ENCODE data around the gene NKX2-8. TPM values are rescaled to one million over a fixed set of nuclear protein-coding genes. Genes with fewer than 3 reads are reported as not detected.

NKX2-8 gene
- not detected for polyA plus RNA-seq

DNA sequence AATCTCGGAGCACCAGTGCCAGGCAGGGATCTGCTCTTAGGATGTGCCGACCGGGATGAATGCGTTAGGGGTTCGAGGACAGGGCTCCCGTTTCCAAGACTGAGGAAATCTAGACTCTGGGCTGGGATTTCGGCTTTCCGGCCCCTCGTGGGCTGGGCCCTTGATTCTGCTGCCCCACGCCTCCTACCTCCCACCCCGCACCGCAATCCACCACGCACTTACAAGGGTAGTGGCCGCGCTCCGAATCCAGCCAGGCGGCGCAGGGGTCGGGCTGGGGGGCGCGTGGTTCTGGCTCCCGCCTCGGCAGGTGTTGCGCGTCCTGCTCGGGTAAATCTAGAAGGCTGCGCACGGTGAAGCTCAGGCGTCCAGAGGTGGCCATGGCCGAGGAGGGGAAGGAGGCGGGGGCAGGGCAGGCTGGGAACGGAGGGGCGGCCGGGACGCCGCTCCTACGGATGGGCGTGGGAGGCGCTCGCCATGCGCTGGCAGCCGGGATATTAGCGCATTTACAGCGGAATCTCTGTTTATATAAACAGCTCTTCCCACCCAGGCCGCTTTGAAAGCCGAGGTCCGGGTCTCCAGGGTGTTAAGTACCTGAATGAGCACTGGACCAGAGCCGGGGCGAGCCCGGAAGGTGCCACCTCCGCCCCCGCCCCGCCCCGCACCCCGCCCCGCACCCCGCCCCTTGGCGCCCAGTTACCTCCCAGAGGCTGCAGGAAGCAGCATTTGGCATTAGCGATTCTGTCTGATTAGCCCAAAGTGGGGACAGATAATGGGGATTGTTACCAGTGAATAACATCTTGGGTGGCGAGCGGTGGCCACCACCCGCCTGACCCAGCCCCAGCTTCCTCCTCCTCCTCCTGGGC, at the start of gene NKX2-8:
TSS of gene NKX2-8 (minus strand) at position 604 of the 863 bp plus-strand sequence. CDS start at position 379, 225 bp downstream.
- no peak within 1 kb of the TSS for H3K27ac ChIP-seq (ENCODE audit: low read depth, low read length)
- 1 to 4% (median 1%) methylated on average over 60 to 62 of the region's 62 CpGs for WGBS, 3 donors

DNA sequence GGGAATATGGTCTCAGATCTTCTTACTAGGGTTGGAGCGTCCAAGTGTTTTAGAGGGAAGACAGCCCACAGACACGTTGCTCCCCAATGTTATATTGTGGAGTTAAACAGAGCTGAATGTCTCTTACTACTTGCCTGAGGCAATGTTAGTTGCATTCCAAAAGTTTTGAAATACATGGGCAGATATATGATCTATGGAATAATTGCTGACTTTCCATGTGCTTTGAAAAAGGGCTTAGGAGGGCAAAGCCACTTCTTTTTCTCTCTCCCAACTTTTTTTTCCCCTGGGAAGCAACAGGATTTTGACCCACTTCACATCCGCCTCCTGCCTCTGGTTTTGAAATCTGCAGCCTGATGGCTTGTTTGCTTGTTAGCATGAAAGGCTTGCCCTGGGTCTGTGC, 45.6 kb upstream of the NKX2-8 start:
- H3K27ac ChIP-seq (ENCODE audit: low read depth, low read length), result no peak overlapping the region
- 57 to 68% (median 65%) methylated on average over 3 of the region's 3 CpGs for WGBS, 3 donors

DNA sequence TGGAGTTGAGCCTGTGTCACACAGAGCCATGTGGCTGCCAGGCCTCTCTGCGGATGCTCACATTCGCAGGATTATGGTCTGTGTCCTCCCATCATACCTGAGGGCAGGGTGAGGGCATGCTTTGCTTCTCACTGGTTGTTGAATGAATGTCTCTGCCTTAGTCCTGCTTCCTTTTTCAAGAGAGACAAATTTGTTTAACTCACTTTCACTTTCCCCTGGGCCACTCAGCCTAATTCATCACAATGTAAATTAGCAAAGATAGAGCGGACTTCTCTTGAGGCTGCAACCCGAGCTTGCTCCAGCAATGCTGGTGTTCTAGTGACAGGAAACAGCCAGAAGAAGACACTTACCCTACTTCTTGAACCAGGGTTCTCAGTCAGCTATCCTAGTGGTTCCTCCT, 43.7 kb upstream of the NKX2-8 start:
- no peak overlapping the region for H3K27ac ChIP-seq (ENCODE audit: low read depth, low read length)
- 56 to 70% (median 62%) methylated on average over 4 of the region's 4 CpGs for WGBS, 3 donors

DNA sequence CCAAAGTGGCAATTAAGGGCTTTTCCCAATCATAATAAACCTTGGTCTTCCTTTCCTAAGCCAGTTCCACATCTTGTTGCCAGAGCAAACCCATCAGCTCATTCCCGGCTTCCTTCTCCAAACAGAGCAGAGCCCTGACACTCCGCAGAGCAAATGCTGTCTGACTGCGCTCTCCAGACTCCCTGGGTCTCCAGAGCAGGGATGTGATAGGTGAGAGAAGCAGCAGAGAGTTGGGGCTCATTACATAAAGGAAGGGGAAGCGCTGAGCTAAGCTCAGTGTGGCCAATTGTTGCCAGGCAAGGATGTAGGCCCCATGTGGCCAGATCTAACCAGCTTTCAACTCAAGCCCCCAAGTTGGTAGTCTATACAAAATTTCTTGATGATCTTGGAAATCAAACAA, 43.0 kb upstream of the NKX2-8 start:
- 57 to 85% (median 78%) methylated on average over 4 of the region's 4 CpGs for WGBS, 3 donors
- H3K27ac ChIP-seq (ENCODE audit: low read depth, low read length), result no peak overlapping the region

DNA sequence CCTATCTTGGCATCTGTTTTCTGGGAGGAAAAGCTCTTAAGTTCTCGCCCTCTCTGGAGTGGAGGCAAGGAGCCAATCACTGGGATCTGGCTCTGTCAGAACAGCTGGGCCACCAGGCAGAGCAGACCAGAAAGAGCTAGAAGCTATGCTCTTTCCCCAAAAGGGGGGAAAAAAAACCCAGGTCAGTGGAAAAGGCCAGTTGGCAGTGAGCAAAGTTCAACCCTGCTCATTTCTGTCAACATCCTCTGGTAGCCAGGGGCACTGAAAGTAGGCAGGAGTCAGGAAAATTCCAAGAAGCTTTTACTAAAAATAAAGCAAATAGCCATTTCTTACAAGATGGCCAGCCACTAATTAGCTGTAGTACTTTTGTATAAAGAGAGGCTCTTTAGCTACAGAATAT, 42.6 kb upstream of the NKX2-8 start:
- 82 to 89% (median 88%) methylated on average over 1 of the region's 1 CpG for WGBS, 3 donors
- H3K27ac ChIP-seq (ENCODE audit: low read depth, low read length), result no peak overlapping the region

DNA sequence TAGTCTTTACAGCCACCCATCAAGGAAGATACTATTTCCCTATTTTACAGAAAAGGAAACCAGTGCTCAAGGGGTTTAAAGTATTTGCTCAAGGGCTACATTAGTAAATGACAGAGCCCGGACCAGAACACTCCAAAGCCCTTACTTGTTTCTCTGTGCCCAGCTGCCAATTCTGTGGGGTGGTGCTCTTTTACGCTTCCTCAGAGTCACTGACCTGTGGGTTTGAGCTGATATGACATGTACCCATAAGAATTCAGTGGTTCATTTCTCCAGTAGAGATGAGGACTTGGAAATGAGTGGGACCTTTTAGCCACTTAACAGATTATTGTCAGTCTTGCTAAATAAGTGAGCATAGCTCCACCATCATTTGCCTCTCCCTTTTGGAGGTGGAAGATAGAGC, 37.4 kb upstream of the NKX2-8 start:
- 82 to 89% (median 85%) methylated on average over 2 of the region's 2 CpGs for WGBS, 3 donors

DNA sequence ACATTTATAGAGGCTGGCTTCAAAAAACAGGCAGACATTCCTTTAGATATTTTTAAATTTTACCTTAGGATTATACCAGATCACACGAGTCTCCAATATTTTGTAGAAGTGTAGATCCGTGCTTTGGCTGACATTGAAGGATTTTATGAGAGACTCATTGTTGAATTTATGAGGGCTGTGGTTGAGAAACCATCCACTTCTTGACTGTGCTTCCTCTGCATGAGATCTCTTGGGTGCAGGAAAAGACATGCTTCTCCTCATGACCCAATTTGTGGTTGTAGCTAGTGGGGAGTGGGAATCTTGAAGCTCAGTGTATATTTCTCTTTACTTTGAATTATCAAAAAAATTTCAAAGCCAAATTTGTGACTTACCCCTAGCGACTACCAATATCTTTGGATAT, 36.7 kb upstream of the NKX2-8 start:
- no peak overlapping the region for H3K27ac ChIP-seq (ENCODE audit: low read depth, low read length)
- WGBS, 3 donors, result 58 to 68% (median 64%) methylated on average over 3 of the region's 3 CpGs

More for the DNA sequence above, 37.4 kb upstream of the NKX2-8 start:
- H3K27ac ChIP-seq (ENCODE audit: low read depth, low read length), result no peak overlapping the region

DNA sequence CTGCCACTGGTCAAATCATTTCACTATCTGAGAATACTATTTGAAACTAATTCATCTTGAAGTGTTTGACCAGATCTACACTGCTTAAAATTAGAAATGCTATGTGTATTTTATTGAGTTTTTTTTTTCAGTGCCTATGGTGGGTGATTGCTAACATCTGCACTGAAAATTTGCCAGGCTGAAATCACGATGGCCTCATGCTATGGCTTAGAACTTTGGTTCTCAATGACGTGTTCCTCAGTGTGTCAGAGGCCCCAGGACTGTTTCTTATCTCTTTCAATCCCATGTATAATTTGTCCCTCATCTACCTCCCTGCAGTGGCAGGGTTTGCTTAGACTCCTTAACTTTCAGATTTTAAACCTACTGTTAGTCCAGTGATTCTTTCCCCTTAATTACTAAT, 36.2 kb upstream of the NKX2-8 start:
- WGBS, 3 donors, result 21 to 43% (median 40%) methylated on average over 2 of the region's 2 CpGs
- no peak overlapping the region for H3K27ac ChIP-seq (ENCODE audit: low read depth, low read length)

DNA sequence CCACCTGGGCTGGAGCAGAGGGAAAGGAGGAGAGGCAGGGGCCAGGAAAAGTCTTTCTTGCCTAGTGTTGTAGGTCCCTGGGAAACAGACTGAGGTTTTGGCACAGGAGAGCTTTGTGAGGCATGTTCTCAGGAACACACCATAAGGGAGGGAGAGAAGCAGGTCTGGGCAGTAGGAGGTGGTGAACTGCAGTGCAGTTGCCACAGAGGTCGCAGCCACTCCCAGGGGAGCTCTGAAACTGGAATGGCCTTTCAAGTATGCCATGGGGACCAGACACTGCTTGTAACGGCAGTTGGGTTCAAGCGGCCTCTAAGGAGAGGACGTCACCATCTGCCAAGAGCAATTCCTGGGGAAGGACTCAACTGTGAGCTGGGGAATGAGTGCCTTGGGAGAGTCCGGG, 35.4 kb upstream of the NKX2-8 start:
- WGBS, 3 donors, result 53 to 57% (median 54%) methylated on average over 5 of the region's 5 CpGs

DNA sequence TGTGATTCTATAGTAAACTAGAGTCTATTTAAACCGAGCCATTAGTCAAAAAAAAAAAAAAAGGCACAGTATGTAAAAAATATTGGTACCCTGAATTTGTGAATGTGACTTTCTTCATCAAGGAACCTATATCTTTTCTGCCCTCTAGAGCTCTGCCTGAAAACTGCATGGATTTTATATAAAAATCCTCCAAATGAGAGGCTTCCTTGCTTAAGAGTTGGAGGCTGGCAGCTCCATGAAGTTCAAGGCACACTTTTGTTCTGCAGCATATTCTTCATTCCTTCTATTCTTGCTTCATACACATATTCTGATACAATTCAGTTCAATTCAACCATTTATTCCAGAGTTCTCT, 23.1 kb upstream of the NKX2-8 start:
- 32 to 80% (median 54%) methylated on average over 1 of the region's 1 CpG for WGBS, 3 donors
- H3K27ac ChIP-seq (ENCODE audit: low read depth, low read length), result no peak overlapping the region

More for the DNA sequence above, 35.4 kb upstream of the NKX2-8 start:
- no peak overlapping the region for H3K27ac ChIP-seq (ENCODE audit: low read depth, low read length)

DNA sequence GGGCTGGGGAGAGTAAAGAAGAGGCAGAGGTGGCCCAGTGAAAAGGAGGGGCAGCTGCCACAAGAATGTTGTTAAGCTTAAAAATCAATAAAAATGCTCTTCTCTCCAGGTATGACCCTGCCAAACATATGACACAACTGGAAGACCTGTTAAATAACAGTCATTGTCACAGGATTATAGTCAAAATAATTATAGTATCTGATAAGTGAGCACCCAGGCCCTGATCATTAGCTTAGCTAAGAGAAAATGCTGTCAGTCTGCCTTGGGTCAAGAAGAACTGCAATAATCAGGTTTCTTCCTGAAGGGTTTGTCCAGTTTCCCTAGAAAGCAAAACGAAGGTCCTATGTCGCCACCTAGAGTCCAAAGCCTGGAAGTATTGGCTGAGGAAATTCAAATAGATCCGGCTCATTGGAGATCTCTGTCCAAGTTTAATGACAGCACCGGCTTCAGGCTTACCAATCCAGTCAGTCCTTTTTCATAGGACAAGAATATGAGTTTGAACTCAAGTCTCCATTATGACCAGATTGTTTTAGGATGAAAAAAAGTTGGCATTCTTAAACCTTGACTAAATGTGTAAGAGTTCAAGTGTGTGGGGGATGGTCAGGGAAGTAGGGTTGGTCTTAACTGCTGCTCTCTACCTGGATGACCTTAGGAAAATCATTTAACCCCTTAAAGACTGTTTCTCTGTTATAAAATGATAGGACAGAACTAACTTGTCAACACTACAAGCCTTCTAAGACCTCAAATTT, 22.5 kb upstream of the NKX2-8 start:
- H3K27ac ChIP-seq (ENCODE audit: low read depth, low read length), result no peak overlapping the region
- 1 to 2% (median 1%) methylated on average over 4 of the region's 4 CpGs for WGBS, 3 donors

DNA sequence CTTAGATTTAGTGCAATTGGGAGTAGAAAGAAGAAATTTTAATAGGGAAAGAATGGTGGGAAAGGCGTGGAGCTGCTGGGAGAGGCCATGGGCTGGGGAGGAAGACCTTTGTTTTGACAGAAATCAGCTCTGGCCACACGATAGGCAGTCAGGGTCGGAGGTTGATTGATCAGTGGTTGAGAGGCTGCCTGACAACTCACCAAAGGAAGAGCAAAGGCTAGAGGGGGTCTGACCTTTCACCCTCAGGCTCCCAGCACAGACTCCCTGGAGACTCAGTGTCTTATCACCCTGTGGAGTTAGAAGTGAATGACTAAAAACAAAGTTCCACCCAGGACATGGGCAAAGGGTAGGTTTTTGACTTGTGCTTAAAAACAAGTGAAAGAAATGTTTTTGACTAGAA, 18.0 kb upstream of the NKX2-8 start:
- H3K27ac ChIP-seq (ENCODE audit: low read depth, low read length), result no peak overlapping the region
- 21 to 22% (median 22%) methylated on average over 3 of the region's 3 CpGs for WGBS, 3 donors

DNA sequence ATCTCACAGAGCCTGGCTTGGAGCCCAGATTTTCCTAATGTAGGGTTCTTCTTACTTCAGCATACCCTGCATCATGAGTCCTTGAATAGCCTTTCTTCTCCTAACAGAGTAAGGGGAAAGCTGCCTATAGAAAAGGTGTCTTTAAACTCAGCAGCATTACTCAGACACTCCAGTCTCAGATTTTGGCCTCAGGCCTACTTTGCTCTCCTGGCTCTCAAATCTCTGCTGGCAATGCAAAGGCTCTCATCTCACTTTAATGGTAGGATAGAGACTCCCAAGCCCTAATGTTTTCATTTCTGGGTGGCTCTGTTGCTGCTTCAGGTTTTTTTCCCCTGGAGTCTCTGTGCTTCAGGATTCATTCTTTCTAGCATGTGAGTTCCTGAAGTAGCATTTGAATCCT, 9.1 kb upstream of the NKX2-8 start:
- H3K27ac ChIP-seq (ENCODE audit: low read depth, low read length), result no peak overlapping the region

DNA sequence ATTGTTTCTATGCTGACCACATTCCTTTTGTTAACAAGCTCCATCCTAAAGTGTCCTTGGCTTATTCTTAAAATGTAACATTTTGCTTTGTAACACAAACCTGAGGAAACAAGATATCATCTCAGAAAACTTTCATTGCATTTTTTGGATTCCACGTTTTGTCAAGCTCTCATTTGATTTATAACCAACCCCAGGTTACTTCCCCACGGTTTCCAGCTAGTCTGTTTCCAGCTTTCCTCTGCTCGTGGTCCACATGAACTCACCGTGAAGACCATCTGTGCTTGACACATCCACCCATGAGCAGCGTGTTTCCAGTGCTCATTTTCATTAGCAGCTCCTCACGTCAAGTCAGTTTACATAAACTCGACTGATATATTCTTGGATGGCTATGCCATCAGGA, 6.4 kb upstream of the NKX2-8 start:
- 3 to 8% (median 7%) methylated on average over 7 of the region's 7 CpGs for WGBS, 3 donors
- no peak overlapping the region for H3K27ac ChIP-seq (ENCODE audit: low read depth, low read length)

DNA sequence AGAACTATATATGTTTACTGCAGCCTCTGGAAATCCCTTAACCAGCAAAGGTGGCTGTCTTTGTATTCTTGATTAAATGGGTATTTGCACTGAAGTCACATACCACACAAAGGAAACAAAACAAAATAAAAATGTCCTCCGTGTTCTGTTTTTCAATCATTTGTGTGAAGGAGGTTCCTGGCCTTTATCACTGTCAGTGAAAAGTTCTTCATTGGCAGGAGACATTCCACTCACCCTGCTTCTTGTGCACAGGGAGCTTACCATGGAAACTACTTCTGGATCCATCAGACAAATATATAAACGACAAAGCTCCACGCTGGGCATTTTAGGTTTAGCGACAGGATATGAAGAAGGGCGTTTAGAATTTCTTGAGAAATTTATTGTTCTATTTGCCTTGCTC, 5.7 kb upstream of the NKX2-8 start:
- WGBS, 3 donors, result 7 to 9% (median 9%) methylated on average over 5 of the region's 5 CpGs

DNA sequence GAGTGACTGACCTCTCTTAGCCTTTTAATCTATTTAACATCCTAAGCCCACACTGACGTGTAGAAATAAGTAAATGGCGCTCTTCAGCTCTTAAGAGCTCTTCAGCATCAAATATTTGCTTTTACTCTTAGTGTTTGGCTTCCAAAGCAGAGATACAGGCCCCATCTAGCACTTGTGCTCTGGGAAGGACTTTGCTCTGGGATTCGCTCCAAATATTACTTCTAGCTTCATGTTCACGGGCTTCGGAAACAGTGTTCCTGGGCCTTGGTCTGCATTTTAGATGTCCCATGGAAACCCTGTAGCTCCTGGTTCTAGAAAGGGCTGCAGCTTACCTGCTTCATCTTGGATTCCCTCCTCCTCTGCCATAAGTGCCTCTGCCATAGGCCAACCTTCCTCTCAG, 2.7 kb upstream of the NKX2-8 start:
- no peak overlapping the region for H3K27ac ChIP-seq (ENCODE audit: low read depth, low read length)
- 23 to 51% (median 36%) methylated on average over 5 of the region's 5 CpGs for WGBS, 3 donors

More for the DNA sequence above, 5.7 kb upstream of the NKX2-8 start:
- H3K27ac ChIP-seq (ENCODE audit: low read depth, low read length), result no peak overlapping the region

DNA sequence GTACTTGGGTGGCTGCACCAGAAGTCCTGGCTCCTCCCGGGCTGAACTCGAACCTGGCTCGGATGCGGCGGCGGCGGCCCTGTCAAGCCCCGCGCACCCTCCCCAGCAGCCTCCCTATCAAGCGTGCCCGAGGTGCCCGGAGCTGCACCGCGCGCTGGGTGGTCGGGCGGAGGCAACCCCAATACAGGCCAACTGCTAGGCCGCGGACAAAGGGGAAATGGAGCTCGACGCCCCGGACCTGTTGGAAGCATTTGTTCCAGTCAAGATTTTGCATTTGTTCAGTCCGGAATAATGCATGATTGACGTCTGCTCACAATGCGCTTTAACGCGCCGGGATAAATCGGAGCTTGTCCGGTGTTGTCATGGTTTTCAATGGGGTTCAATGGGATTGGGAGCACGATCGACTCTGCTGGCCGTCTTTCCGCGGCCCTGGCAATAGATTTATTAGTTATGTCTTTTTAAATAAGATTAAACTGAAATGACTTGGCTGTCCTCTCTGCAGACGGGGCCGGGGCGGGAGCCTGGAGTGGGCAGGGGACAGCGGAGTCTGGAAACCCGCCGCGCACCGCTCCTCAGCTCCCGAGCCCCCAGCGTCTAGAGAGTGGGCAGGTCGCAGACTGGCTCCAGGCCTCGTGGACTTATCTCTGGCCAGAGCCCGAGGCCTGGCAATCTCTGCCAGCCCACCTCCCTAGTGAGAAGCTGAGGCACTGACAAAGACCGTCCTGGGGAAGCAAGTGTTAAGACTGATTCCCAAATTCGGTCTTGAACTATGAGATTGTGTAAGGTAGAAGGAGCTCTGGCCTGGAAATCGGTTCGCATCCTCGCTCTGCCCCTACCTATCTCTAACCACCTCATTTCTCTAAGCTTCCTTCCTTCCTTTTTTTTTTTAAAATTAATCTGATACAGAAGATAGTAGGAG, 1.7 kb upstream of the NKX2-8 start:
- no peak overlapping the region for H3K27ac ChIP-seq (ENCODE audit: low read depth, low read length)
- 10 to 15% (median 12%) methylated on average over 53 of the region's 53 CpGs for WGBS, 3 donors

DNA sequence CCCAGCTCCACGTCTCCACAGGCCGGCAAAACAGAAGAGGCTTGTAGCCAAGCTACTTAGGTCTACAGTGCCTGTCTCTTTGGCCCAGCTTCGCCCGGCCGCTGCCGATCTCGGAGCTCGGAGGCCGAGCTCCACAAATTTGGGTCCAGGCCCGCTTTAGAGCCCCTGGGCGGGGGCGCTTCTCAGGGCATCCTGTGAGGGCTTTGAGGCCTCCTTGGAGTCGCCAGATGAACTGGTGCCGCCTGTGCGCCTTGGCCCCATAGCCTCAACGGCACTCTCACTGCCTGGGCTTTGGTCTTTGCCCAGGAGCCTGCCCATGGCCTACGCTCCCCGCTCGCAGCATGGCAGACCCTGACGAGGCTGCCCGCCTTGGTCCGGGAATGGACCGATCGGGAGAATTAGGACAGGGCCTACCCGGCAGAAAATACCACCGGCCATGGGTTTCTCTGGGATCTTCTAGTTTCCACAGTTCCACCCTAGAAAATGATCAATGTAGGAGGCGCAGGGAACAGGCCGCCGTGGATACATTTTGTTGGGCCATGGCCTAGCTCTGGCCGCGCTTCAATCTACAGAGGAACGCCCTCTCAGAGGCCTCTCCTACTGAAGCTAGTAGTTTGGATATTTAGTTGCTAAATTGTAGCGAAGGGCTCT, 953 bp upstream of the NKX2-8 start:
- 6 to 12% (median 10%) methylated on average over 33 of the region's 33 CpGs for WGBS, 3 donors
- no peak overlapping the region for H3K27ac ChIP-seq (ENCODE audit: low read depth, low read length)

Measured in adipose tissue (tissue), 3 donors.